Measurements from ENCODE around the gene FASTKD3.

Gene FASTKD3

GRCh38 chr5:7846327-7846726 lies 22.5 kb downstream of the FASTKD3 start:
- DNase-seq = no peak

- no peak for DNase-seq
Observed at GRCh38 chr5:7845557-7845956, 23.3 kb downstream of the FASTKD3 start.

GRCh38 chr5:7844901-7845300 lies 23.9 kb downstream of the FASTKD3 start:
- DNase-seq = no peak

DNA sequence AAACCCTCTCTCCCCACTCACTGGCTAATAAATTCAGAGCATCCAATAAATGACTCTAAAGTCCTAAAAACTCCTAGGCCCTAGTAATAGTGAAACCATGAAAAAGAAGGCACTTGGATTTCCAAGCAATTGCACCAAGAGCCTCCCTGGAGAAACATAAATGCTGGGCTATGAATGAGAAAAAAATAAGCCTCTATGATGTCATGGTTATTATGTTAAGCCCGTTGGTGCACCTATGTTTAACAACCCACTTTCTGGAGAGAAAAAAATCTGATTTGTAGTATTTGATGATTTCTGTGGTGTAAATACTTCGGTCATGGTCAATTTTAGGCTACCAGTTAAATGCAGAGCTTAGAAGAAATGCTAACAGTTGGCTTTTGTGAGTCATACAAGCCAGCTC lies 26.3 kb downstream of the FASTKD3 start:
- DNase-seq = no peak

GRCh38 chr5:7837403-7837802 lies 31.4 kb downstream of the FASTKD3 start:
- DNase-seq = no peak

DNA sequence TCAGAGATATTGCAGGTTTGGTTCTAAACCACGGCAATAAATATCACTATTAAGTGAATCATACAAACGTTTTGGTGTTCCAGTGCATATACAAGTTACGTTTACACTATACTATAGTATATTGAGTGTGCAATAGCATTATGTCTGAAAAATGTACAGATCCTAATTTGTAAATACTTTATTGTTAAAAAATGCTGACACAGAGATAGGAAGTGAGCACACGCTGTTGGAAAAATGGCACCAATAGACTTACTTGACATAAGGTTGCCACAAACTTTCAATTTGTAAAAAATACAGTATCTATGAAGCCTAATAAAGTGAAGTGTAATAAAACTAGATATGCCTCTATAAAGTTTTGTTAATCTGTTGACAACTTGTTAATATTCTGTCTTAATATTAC lies 33.8 kb downstream of the FASTKD3 start:
- DNase-seq = no peak

DNA sequence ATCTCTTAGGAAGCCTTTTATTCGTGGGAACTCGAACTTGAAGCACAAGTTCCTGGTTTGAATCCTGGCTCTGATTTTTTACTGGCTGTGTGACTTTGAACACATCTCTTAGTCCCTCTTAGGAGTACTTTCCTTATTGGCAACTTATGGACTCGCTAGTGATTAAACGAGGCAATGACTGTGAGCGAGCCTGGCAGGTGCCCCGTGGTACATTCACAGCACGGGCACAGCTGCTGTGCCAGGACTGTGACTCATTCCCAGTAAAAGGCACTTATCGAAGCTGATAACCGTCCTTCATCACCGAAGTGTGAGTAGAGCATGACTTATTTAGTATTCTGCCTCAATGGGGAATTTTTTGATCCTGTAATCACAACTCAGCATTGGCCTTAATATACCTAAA lies 40.6 kb downstream of the FASTKD3 start:
- DNase-seq = no peak

- no peak for DNase-seq
Observed at GRCh38 chr5:7827610-7828009, 41.2 kb downstream of the FASTKD3 start.

DNA sequence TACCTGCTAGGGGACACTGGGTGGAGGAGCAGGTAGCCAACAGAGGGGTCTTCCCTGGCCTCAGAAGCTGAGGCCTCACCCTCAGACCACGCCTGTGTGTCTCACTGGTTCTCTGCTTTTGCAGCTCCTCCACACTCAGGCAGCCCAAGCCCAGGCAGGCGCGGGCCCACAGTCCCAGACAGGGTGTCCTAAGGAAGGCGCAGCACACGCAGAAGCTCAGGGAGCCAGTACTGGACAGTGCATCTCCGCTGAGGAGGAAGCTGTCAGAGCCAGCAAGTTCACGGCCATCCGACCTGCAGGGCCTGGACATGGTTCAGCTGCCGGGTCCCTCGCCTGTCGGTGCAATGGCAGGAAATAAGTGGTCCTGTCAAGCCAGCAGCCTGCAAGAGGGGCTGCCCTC lies 43.2 kb downstream of the FASTKD3 start:
- no peak for DNase-seq

- DNase-seq = no peak
Observed at GRCh38 chr5:7824995-7825394, 43.8 kb downstream of the FASTKD3 start.

DNA sequence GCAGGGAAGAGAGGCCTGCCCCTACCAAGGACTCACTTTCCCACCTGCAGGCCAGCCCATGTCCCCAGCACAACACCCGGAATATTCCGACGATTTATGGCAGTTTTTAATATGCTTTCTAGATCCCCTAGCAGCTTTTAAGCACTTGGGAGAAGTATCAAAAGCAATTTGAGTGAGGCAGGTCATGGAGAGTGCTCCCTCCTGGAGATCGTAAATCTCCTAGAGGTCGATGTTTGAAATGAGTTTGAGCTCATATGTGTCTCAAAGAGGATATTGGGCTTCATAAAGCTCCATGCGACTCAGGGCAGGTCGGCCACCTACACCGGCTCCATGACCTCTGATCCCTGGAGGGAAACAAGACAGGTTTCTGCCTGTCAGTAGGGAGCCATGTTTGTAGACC lies 45.2 kb downstream of the FASTKD3 start:
- no peak for DNase-seq

GRCh38 chr5:7822449-7822848 lies 46.4 kb downstream of the FASTKD3 start:
- DNase-seq = no peak

DNA sequence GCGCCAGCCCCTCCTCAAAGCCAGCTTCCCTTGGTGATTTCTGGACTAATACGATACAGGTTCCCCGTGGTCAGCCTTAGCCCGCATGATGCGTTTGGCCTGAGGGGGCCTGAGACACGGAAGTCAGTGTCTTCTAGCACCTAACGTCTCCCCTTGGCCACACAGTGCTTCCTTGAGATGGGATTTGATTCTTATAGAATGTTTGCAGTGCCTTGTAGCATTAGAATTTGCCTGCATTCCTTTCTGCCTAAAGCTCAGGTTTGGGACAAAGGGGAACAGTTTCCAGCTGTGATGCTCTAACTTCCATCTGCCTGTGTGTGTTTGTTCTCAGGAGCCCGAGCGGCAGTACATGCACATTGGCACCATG lies 52.3 kb downstream of the FASTKD3 start:
- DNase-seq = no peak

- peak; percentile 78 for DNase-seq
Observed at GRCh38 chr5:7815892-7816534, 52.8 kb downstream of the FASTKD3 start.

GRCh38 chr5:7814816-7815215 lies 54.0 kb downstream of the FASTKD3 start:
- no peak for DNase-seq

DNA sequence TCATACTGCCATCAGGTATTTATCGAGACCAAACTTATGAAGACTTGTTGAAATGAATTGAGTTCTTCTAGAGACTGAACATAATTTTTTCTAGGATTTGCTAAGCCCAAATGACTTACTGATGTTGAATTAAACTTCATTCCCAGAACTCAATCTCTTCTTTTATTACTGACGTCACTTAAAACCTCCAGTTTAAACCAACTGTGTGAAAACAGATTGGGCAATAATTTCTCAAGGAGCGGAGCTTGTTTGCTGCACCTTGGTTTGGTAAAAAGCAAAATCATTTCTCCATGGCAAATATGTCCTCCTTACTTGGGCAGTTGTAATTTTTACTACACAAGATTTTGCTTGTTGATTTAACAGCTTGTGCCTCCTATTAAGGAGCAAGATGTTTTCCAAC lies 55.3 kb downstream of the FASTKD3 start:
- DNase-seq = no peak

GRCh38 chr5:7813007-7813406 lies 55.8 kb downstream of the FASTKD3 start:
- no peak for DNase-seq

- no peak for DNase-seq
Observed at GRCh38 chr5:7811715-7812114, 57.1 kb downstream of the FASTKD3 start.

Measured in activated CD4-positive, alpha-beta T cell treated with anti-CD3 and anti-CD28 coated beads, Interleukin-2, Interleukin-6, amounts not matched to agents 100 ng/mL and 50 ng/mL, durations not matched to agents 16 hours and 8 hours (primary cell).